H1 (cell line): Measurements from ENCODE around the gene PIP5K1C. TPM values are rescaled to one million over a fixed set of nuclear protein-coding genes. Genes with fewer than 3 reads are reported as not detected.

ENCODE experiments used
- CTCF ChIA-PET: fragments of 300-600 bp; sonication (Branson Sonifier 250); formaldehyde crosslinking; loops from one replicate; lab custom pipeline; 2021; ENCODE audit not compliant: partially characterized antibody; lab: Charles Lee
- POLR2A ChIA-PET: fragments of 300-600 bp; sonication (Branson Sonifier 250); formaldehyde crosslinking; loops from one replicate; lab custom pipeline; 2021; ENCODE audit warnings: inconsistent platforms; ENCODE audit not compliant: partially characterized antibody; lab: Charles Lee
- DNase-seq, 2 experiments: peaks; one replicate each; pipeline versions ENCODE4 v3.0.0 to v3.0.0-alpha.2; 2010 to 2022; ENCODE audit warnings: low spot score in 2 of 2, low read depth in 1 of 2, mixed read lengths in 1 of 2
- FAIRE-seq: peaks from 2 replicates; lab custom pipeline; 2011; peaks lifted over from hg19 to GRCh38; lab: Jason Lieb, UNC
- H2AFZ ChIP-seq: 2 replicates; pipeline ENCODE4 v1.8.1; 2012; ENCODE audit warnings: low read length, inconsistent platforms
- H2AK5ac ChIP-seq: 2 replicates; pipeline ENCODE4 v1.6.1; 2013; ENCODE audit warnings: low read depth, low read length
- H2BK120ac ChIP-seq: replicated peaks from 2 replicates; pipeline ENCODE3; 2013; ENCODE audit warnings: low read depth, low read length, inconsistent platforms
- H2BK12ac ChIP-seq: 2 replicates; pipeline ENCODE4 v1.6.1; 2013; ENCODE audit warnings: low read depth, low read length
- H2BK15ac ChIP-seq: 2 replicates; pipeline ENCODE4 v1.6.1; 2013; ENCODE audit warnings: low read length
- H2BK20ac ChIP-seq: 2 replicates; pipeline ENCODE4 v1.6.1; 2013; ENCODE audit warnings: low read length
- H2BK5ac ChIP-seq: 2 replicates; pipeline ENCODE4 v1.6.1; 2013; ENCODE audit warnings: low read depth, low read length
- H3K14ac ChIP-seq: 2 replicates; pipeline ENCODE4 v1.6.1; 2013; ENCODE audit warnings: inconsistent platforms; ENCODE audit not compliant: insufficient read length
- H3K18ac ChIP-seq: 2 replicates; pipeline ENCODE4 v1.6.1; 2013; ENCODE audit warnings: low read length; ENCODE audit errors: extremely low read depth
- H3K23ac ChIP-seq: 2 replicates; pipeline ENCODE4 v1.6.1; 2013; ENCODE audit warnings: inconsistent platforms; ENCODE audit not compliant: insufficient read length
- H3K23me2 ChIP-seq: 2 replicates; pipeline ENCODE4 v1.6.1; 2013; ENCODE audit warnings: low read depth, low read length
- H3K27ac ChIP-seq: 2 replicates; pipeline ENCODE4 v1.6.1; 2011; ENCODE audit warnings: low read depth, low read length, inconsistent platforms
- H3K27me3 ChIP-seq, 4 experiments: replicated peaks in 1 of 4; 1 replicate in 1 of 4; 2 replicates in 3 of 4; pipeline versions ENCODE4 v1.6.1 to v1.8.1; 2011 to 2013; ENCODE audit warnings: low read length in 3 of 4, mild to moderate bottlenecking in 3 of 4, inconsistent platforms in 2 of 4, mixed read lengths in 2 of 4, moderate library complexity in 1 of 4; ENCODE audit not compliant: control insufficient read depth in 3 of 4, insufficient read depth in 3 of 4; ENCODE audit errors: extremely low read depth in 1 of 4
- H3K36me3 ChIP-seq, 4 experiments: 2 replicates each; pipeline versions ENCODE4 v1.6.1 to v1.8.1; 2011 to 2013; ENCODE audit warnings: mild to moderate bottlenecking in 4 of 4, low read length in 3 of 4, moderate library complexity in 2 of 4, control low read depth in 1 of 4, inconsistent platforms in 1 of 4; ENCODE audit not compliant: insufficient read depth in 4 of 4, control insufficient read depth in 2 of 4
- H3K4ac ChIP-seq: replicated peaks from 2 replicates; pipeline ENCODE3; 2013; ENCODE audit warnings: low read length, low read depth, mixed read lengths, inconsistent platforms; ENCODE audit not compliant: insufficient read length
- H3K4me1 ChIP-seq, 4 experiments: replicated peaks in 1 of 4; 1 replicate in 1 of 4; 2 replicates in 3 of 4; pipeline versions ENCODE4 v1.6.1 to v1.8.1; 2011 to 2013; ENCODE audit warnings: low read length in 3 of 4, inconsistent platforms in 2 of 4, mixed read lengths in 1 of 4; ENCODE audit not compliant: insufficient read depth in 4 of 4, control insufficient read depth in 3 of 4
- H3K4me2 ChIP-seq, 2 experiments: 2 replicates each; pipeline versions ENCODE4 v1.6.1 to v1.8.1; 2011 to 2013; ENCODE audit warnings: low read depth in 2 of 2, low read length in 2 of 2, control low read depth in 1 of 2, inconsistent platforms in 1 of 2, mild to moderate bottlenecking in 1 of 2; ENCODE audit not compliant: insufficient read depth in 1 of 2
- H3K4me3 ChIP-seq, 4 experiments: fragments of 200-600, 300-600 bp in 1 of 4; sonication (generic), shearing (Covaris generic), sonication (Bioruptor Twin) in 1 of 4; 2 replicates each; pipeline versions ENCODE4 v1.5.1 to v1.8.1; 2011 to 2016; ENCODE audit warnings: low read length in 4 of 4, low read depth in 3 of 4, control low read depth in 2 of 4, inconsistent platforms in 2 of 4, mild to moderate bottlenecking in 2 of 4, mixed read lengths in 1 of 4, moderate library complexity in 1 of 4; ENCODE audit not compliant: insufficient read depth in 2 of 4; ENCODE audit errors: extremely low read depth in 1 of 4
- H3K56ac ChIP-seq: replicated peaks from 2 replicates; pipeline ENCODE3; 2013; ENCODE audit warnings: low read depth, mild to moderate bottlenecking, mixed read lengths, low read length, inconsistent platforms; ENCODE audit not compliant: insufficient read length
- H3K79me1 ChIP-seq: 2 replicates; pipeline ENCODE4 v1.6.1; 2013; ENCODE audit warnings: low read depth, low read length, control low read depth
- H3K79me2 ChIP-seq, 2 experiments: 2 replicates each; pipeline versions ENCODE4 v1.6.1 to v1.8.1; 2012 to 2013; ENCODE audit warnings: low read length in 2 of 2, mild to moderate bottlenecking in 2 of 2, inconsistent platforms in 1 of 2; ENCODE audit not compliant: insufficient read depth in 2 of 2, control insufficient read depth in 1 of 2
- H3K9ac ChIP-seq, 4 experiments: replicated peaks in 1 of 4; 1 replicate in 1 of 4; 2 replicates in 3 of 4; pipeline versions ENCODE4 v1.6.1 to v1.8.1; 2011 to 2013; ENCODE audit warnings: low read depth in 3 of 4, low read length in 3 of 4, control low read depth in 2 of 4, mild to moderate bottlenecking in 2 of 4, moderate library complexity in 2 of 4, inconsistent platforms in 1 of 4; ENCODE audit errors: extremely low read depth in 1 of 4
- H3K9me3 ChIP-seq, 2 experiments: 2 replicates each; pipeline versions ENCODE4 v1.6.1 to v1.8.1; 2012 to 2013; ENCODE audit warnings: mild to moderate bottlenecking in 2 of 2, moderate library complexity in 2 of 2, control low read depth in 1 of 2, inconsistent platforms in 1 of 2, low read depth in 1 of 2, low read length in 1 of 2, mixed read lengths in 1 of 2; ENCODE audit not compliant: insufficient read depth in 2 of 2
- H4K20me1 ChIP-seq, 2 experiments: replicated peaks in 1 of 2; 2 replicates each; pipeline versions ENCODE3 to v1.8.1; 2011 to 2013; ENCODE audit warnings: inconsistent platforms in 2 of 2, low read length in 2 of 2, mild to moderate bottlenecking in 1 of 2; ENCODE audit not compliant: insufficient read depth in 2 of 2, control insufficient read depth in 1 of 2
- H4K5ac ChIP-seq: 2 replicates; pipeline ENCODE4 v1.6.1; 2013; ENCODE audit warnings: low read length, low read depth, mixed read lengths, inconsistent platforms; ENCODE audit not compliant: insufficient read length
- H4K8ac ChIP-seq: 2 replicates; pipeline ENCODE4 v1.8.0; 2013; ENCODE audit warnings: mild to moderate bottlenecking, moderate library complexity, low read length, inconsistent platforms; ENCODE audit not compliant: insufficient read depth; ENCODE audit errors: extremely low read depth
- H4K91ac ChIP-seq: replicated peaks from 2 replicates; pipeline ENCODE3; 2013; ENCODE audit warnings: low read length, mixed read lengths, inconsistent platforms; ENCODE audit not compliant: insufficient read length
- CBX8 ChIP-seq: fragments of 300-800, 300-1000 bp; sonication (generic); IDR thresholded peaks from 2 replicates; pipeline ENCODE4 v1.7.1; 2016; ENCODE audit warnings: low read depth, low read length, borderline replicate concordance
- CREB1 ChIP-seq: IDR thresholded peaks from 2 replicates; pipeline ENCODE4 v1.6.1; 2012; ENCODE audit warnings: inconsistent platforms
- EP300 ChIP-seq, 2 experiments: IDR thresholded peaks; 1 replicate in 1 of 2; 2 replicates in 1 of 2; pipeline ENCODE4 v1.6.1; 2011 to 2012; ENCODE audit warnings: low read depth in 2 of 2, low read length in 2 of 2, mild to moderate bottlenecking in 2 of 2, borderline replicate concordance in 1 of 2, inconsistent platforms in 1 of 2, moderate library complexity in 1 of 2
- HDAC6 ChIP-seq: IDR thresholded peaks from one replicate; pipeline ENCODE4 v1.7.1; 2012; ENCODE audit warnings: low read depth, mild to moderate bottlenecking, inconsistent platforms, low read length, moderate library complexity
- MAX ChIP-seq: IDR thresholded peaks from 2 replicates; pipeline ENCODE4 v1.6.1; 2012; ENCODE audit warnings: inconsistent platforms
- POLR2A ChIP-seq, 2 experiments: IDR thresholded peaks; 1 replicate in 1 of 2; 2 replicates in 1 of 2; pipeline ENCODE4 v1.6.1; 2011; ENCODE audit warnings: low read depth in 2 of 2, low read length in 2 of 2, mild to moderate bottlenecking in 2 of 2; ENCODE audit errors: control extremely low read depth in 1 of 2
- POLR2AphosphoS5 ChIP-seq: IDR thresholded peaks from 2 replicates; pipeline ENCODE4 v1.6.1; 2011; ENCODE audit warnings: low read depth, low read length
- RAD21 ChIP-seq, 2 experiments: IDR thresholded peaks in 1 of 2; conservative IDR thresholded peaks in 1 of 2; 2 replicates each; pipeline ENCODE4 v1.6.1; 2011; ENCODE audit warnings: low read depth in 2 of 2, low read length in 2 of 2, improper control_type of control experiment in 1 of 2, inconsistent platforms in 1 of 2, mild to moderate bottlenecking in 1 of 2, moderate library complexity in 1 of 2
- SAP30 ChIP-seq: fragments of 300-600 bp; sonication (generic); IDR thresholded peaks from 2 replicates; pipeline ENCODE4 v1.7.1; 2012; ENCODE audit warnings: low read length, moderate library complexity, mild to moderate bottlenecking, inconsistent platforms; ENCODE audit not compliant: insufficient read depth, insufficient replicate concordance
- SP2 ChIP-seq: IDR thresholded peaks from 2 replicates; pipeline ENCODE4 v1.6.1; 2012; ENCODE audit warnings: mild to moderate bottlenecking, low read length, inconsistent platforms
- SRF ChIP-seq: IDR thresholded peaks from 2 replicates; pipeline ENCODE4 v1.6.1; 2011; ENCODE audit warnings: mild to moderate bottlenecking, low read depth, low read length, moderate library complexity
- TAF1 ChIP-seq: IDR thresholded peaks from 2 replicates; pipeline ENCODE4 v1.6.1; 2011; ENCODE audit warnings: mild to moderate bottlenecking, low read depth, low read length
- WGBS, 2 experiments: shearing (Covaris generic) in 1 of 2; methylation state at CpG; one replicate each; pipeline versions ENCODE4 v1.1.6 to v1.1.7; 2013 to 2015; ENCODE audit warnings: low lambda C conversion rate in 2 of 2, mixed read lengths in 2 of 2, inconsistent platforms in 1 of 2, low coverage in 1 of 2, missing lambda C conversion rate in 1 of 2; ENCODE audit not compliant: insufficient replicate concordance in 2 of 2, insufficient coverage in 1 of 2, insufficient read length in 1 of 2; ENCODE audit errors: extremely low coverage in 1 of 2, missing lambda C conversion rate in 1 of 2; 5-methylcytosine and 5-hydroxymethylcytosine counted together
- polyA plus RNA-seq, 7 experiments: library from polyadenylated mRNA; depleted of rRNA in 3 of 7; stranded (reverse) in 5 of 7; unstranded in 2 of 7; fragments of >200 nt in 5 of 7; fragments of 200-250 nt in 2 of 7; gene quantifications; 1 replicate in 5 of 7; 2 replicates in 1 of 7; 4 replicates in 1 of 7; pipeline versions ENCODE4 v1.2.1 to v1.2.3, GENCODE V29; 2011 to 2013; ENCODE audit warnings: missing spikeins in 2 of 7, mixed read lengths in 2 of 7
- total RNA-seq: library from RNA; stranded (reverse); fragmentation: NEBNext Ultra II Directional; extraction: Animal tissue kit (Norgen Biotek cat#: 25700); gene quantifications from 2 replicates; pipeline ENCODE4 v1.2.1, GENCODE V29; 2021

PIP5K1C gene
- total and polyA plus RNA-seq, 2 of the 8 experiments (the other 6 are each of a cell fraction or from before 2014, with no cell fraction given) = 10.6 to 32.9 TPM

GRCh38 chr19:3707868-3708206 is 7.6 kb upstream of the PIP5K1C start:
- H2AFZ ChIP-seq = peak overlapping the region; percentile 4
- POLR2A ChIA-PET = interaction anchor here (0.6 to 1.9 kb wide), 6 partner anchors 11 to 278 kb away, joined by 3 to 7 read pairs (median 4); partner anchors contain the start of gene EEF2
- H3K27me3 ChIP-seq = peaks cover 0 to 3% (median 0%) of the 10 kb centered on the region in 4 experiments; a peak in 1 of 7 replicates
- no peak overlapping the region for H2BK20ac ChIP-seq
- no peak overlapping the region for H2BK120ac ChIP-seq
- H3K27ac ChIP-seq = no peak overlapping the region
- peak overlapping the region in 1 of 4 experiments; percentile 46; a peak in 1 of 8 replicates for H3K4me3 ChIP-seq
- no peak overlapping the region for H4K8ac ChIP-seq
- 0 out of 2 replicates have a peak overlapping the region, but pooled peaks have one; percentile 95 for H2BK15ac ChIP-seq
- H3K23ac ChIP-seq = no peak overlapping the region
- H3K79me1 ChIP-seq = no peaks in the 10 kb centered on the region
- no peak overlapping the region for H3K56ac ChIP-seq
- no peak overlapping the region for H4K91ac ChIP-seq
- H4K5ac ChIP-seq = peak overlapping the region; percentile 48
- H3K9me3 ChIP-seq = no peaks in the 10 kb centered on the region
- FAIRE-seq (no peak), DNase-seq (no peak)
- CTCF ChIA-PET = interaction anchor here (0.8 to 13.9 kb wide), 17 partner anchors 9 to 122 kb away, joined by 3 to 110 read pairs (median 5); partner anchors contain the start of genes GIPC3 and PIP5K1C
- peaks cover 0 to 2% of the 10 kb centered on the region in 2 experiments for H4K20me1 ChIP-seq
- no peaks in the 10 kb centered on the region for H3K36me3 ChIP-seq
- H2BK12ac ChIP-seq = peak overlapping the region; percentile 93; the same call in 1 of the 2 replicates
- no peak overlapping the region for H3K9ac ChIP-seq
- H3K23me2 ChIP-seq = no peaks in the 10 kb centered on the region
- H3K4ac ChIP-seq = peak overlapping the region; percentile 85
- H2AK5ac ChIP-seq = 0 out of 2 replicates have a peak overlapping the region, but pooled peaks have one; percentile 53
- peak overlapping the region; percentile 68 for H3K18ac ChIP-seq
- WGBS, 2 experiments = 86% methylated on average over 12 of the region's 12 CpGs; no CpG with 5 or more reads in 1 of the 2 experiments
- no peak overlapping the region for H3K14ac ChIP-seq
- peaks cover 0 to 20% (median 14%) of the 10 kb centered on the region in 4 experiments; a peak in 4 of 7 replicates for H3K4me1 ChIP-seq
- H3K79me2 ChIP-seq = no peaks in the 10 kb centered on the region
- peak overlapping the region; percentile 77; the same call in 1 of the 2 replicates for H2BK5ac ChIP-seq
- peak overlapping the region; percentile 54 to 62 for H3K4me2 ChIP-seq
- TF ChIP-seq CREB1 (no peak), CBX8 (no peak), POLR2AphosphoS5 (no peak), SAP30 (no peak), RAD21 (IDR thresholded peaks at IDR 0.05 in 1 of 2, conservative IDR thresholded peaks at IDR 0.05 in 1 of 2; ENCODE audit: low read depth in 2 of 2, low read length in 2 of 2) (no peak), TAF1 (no peak), HDAC6 (no peak), SP2 (no peak), POLR2A (IDR thresholded peaks at IDR 0.05; ENCODE audit: control extremely low read depth in 1 of 2, low read depth in 2 of 2, low read length in 2 of 2) (no peak), EP300 (IDR thresholded peaks at IDR 0.05; ENCODE audit: borderline replicate concordance in 1 of 2, low read depth in 2 of 2, low read length in 2 of 2) (no peak), SRF (no peak), MAX (no peak)
